Skeletal muscle tissue (tissue), 4 donors: Measurements from ENCODE around the gene STAT1. TPM values are rescaled to one million over a fixed set of nuclear protein-coding genes. Genes with fewer than 3 reads are reported as not detected.
"Not testable (repeated sequence)": the region's sequence is repeated elsewhere in the genome, so short reads cannot be mapped to it uniquely, and the experiment has no call there.

Experiments used
- H3K27ac ChIP-seq: one replicate; pipeline ENCODE4 v1.7.0; 2013; ENCODE audit warnings: mild to moderate bottlenecking, low read depth, low read length, inconsistent platforms
- H3K27me3 ChIP-seq, 3 donors: one replicate each; pipeline ENCODE4 v1.7.0; 2013; ENCODE audit warnings: low read length in 3 of 3; ENCODE audit not compliant: control insufficient read depth in 3 of 3, insufficient read depth in 3 of 3
- H3K36me3 ChIP-seq, 3 donors: one replicate each; pipeline ENCODE4 v1.7.0; 2013; ENCODE audit warnings: low read length in 3 of 3; ENCODE audit not compliant: control insufficient read depth in 3 of 3, insufficient read depth in 3 of 3
- H3K4me1 ChIP-seq, 3 donors: one replicate each; pipeline ENCODE4 v1.7.0; 2013; ENCODE audit warnings: low read length in 3 of 3, mild to moderate bottlenecking in 3 of 3; ENCODE audit not compliant: control insufficient read depth in 3 of 3, insufficient read depth in 3 of 3
- H3K4me3 ChIP-seq, 3 donors: one replicate each; pipeline ENCODE4 v1.7.0; 2013; ENCODE audit warnings: low read length in 3 of 3
- H3K9ac ChIP-seq, 3 donors: one replicate each; pipeline ENCODE4 v1.7.0; 2013; ENCODE audit warnings: low read length in 3 of 3, mild to moderate bottlenecking in 3 of 3, moderate library complexity in 2 of 3, low read depth in 1 of 3
- H3K9me3 ChIP-seq, 3 donors: one replicate each; pipeline ENCODE4 v1.7.0; 2013; ENCODE audit warnings: low read length in 3 of 3; ENCODE audit not compliant: control insufficient read depth in 3 of 3
- total RNA-seq: library from RNA; depleted of rRNA; stranded (reverse); fragments of >200 nt; gene quantifications from one replicate; pipeline ENCODE4 v1.2.3, GENCODE V29; 2014
- donor health status: Osteomylitis.

Gene STAT1
- total RNA-seq, 1 donor from 2014 or later, result 30.3 TPM

DNA sequence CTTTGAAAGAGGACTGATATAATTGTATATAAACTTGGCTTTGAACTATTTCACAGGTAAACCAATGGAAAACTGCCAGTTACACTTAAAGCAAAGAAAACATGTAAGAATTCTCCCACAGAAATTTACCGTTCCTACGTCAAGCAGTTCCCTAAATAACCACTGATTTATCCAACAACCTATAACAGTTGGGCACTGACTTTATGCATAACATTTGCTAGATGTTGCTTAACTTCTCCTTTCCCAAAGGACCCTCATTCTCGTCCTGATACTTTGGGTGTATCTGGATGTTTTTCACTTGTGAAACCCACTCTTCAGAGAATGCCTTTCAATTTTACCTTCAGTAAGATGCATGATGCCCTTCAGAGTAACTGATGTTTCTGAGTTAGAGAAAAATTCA lies 43.8 kb downstream of the STAT1 start:
- Histone ChIP-seq H3K27ac (no peak overlapping the region), H3K36me3 (peaks cover 55 to 78% (median 60%) of the 10 kb centered on the region in 3 donors), H3K4me1 (peaks cover 0 to 4% (median 2%) of the 10 kb centered on the region in 3 donors), H3K9me3 (no peaks in the 10 kb centered on the region), H3K27me3 (no peaks in the 10 kb centered on the region), H3K9ac (no peak overlapping the region), H3K4me3 (no peak overlapping the region)

DNA sequence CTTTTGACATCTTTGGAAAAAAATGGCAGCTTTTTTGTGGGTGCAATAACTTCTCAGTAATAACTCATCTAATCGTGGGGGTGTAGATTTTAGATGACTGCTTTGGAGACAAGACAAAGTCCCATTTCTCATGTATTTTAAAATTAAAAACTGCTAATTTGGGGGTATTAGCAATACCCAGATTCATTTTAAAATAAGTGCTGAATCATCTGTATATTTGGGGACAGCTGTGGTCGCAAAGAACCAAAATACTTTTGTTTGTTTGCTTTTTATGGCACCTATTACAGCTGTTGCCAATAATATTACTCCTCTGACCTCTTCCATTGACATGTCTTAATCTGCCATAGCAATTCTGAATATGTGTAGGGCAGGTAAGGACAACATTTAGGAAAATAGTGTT lies 45.4 kb downstream of the STAT1 start:
- no peak overlapping the region for H3K4me3 ChIP-seq
- H3K27me3 ChIP-seq, result no peaks in the 10 kb centered on the region
- H3K4me1 ChIP-seq, result peaks cover 0 to 4% (median 2%) of the 10 kb centered on the region in 3 donors
- H3K9ac ChIP-seq, result no peak overlapping the region
- H3K9me3 ChIP-seq, result no peaks in the 10 kb centered on the region
- no peak overlapping the region for H3K27ac ChIP-seq
- H3K36me3 ChIP-seq, result peaks cover 45 to 68% (median 57%) of the 10 kb centered on the region in 3 donors

DNA sequence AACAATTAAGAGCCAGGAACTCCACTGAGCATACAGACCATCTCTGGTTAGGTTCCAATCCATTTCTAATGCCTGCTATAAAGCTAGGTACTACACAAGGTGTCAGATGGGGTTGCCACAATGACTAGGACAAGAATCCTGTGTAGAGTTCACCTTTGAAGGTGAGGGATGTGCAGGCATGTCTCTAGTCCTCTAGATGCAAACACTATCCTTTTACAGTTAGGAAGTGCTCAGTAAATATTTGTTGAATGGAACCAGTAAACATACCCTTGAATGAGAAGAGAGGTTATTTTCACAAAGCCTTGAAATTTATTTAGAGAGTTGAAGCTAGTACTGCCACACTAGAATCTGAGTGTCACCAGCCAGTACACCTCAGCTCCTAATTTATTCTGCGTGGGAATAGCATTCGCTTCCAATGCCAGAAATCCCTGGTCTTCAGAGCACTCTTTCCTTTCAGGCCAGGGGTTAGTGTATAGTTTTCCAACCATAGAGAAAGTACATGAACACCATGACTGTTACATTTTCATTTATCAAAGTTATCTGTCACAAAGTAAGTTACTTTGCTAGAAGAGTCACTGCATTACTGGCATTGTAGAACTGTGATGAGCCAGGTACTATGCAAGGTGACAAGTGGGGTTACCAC lies 48.3 kb downstream of the STAT1 start:
- no peak overlapping the region for H3K9ac ChIP-seq
- H3K36me3 ChIP-seq, result peaks cover 25 to 47% (median 44%) of the 10 kb centered on the region in 3 donors
- no peaks in the 10 kb centered on the region for H3K9me3 ChIP-seq
- H3K27ac ChIP-seq, result no peak overlapping the region
- no peaks in the 10 kb centered on the region for H3K4me1 ChIP-seq
- H3K27me3 ChIP-seq, result no peaks in the 10 kb centered on the region
- no peak overlapping the region for H3K4me3 ChIP-seq

DNA sequence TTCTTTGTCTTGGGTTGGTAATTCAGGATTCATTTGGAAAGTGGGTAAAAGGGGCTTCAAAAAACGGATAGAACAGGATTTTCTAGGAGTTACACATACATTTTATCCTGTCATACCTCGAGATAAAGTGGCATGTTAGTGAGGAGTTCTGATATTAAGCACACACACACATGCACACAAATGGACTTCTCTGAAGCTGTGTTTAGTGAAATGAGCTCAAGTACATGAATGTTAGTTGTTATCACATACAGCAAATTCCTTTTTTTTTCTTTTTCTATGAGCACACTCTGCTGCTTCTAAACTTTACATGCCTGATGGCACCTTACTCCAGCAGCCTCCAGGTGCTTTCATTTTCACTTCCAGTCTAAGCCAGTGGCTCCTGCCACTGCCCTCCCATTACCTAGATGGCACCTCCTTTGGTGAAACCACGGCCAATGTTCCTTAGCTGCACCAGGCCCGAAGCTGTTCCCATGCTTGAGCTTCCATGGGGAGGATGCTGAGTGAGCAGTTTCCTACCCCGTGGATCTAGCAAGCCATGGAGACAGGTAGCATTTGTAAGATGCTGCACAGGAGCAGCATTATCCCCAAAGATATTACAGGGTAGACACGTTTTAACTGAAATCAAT lies 49.7 kb downstream of the STAT1 start:
- no peak overlapping the region for H3K27ac ChIP-seq
- H3K27me3 ChIP-seq, result no peaks in the 10 kb centered on the region
- no peak overlapping the region for H3K9ac ChIP-seq
- H3K4me1 ChIP-seq, result no peaks in the 10 kb centered on the region
- H3K36me3 ChIP-seq, result peaks cover 15 to 35% (median 30%) of the 10 kb centered on the region in 3 donors
- H3K9me3 ChIP-seq, result no peaks in the 10 kb centered on the region
- no peak overlapping the region for H3K4me3 ChIP-seq

DNA sequence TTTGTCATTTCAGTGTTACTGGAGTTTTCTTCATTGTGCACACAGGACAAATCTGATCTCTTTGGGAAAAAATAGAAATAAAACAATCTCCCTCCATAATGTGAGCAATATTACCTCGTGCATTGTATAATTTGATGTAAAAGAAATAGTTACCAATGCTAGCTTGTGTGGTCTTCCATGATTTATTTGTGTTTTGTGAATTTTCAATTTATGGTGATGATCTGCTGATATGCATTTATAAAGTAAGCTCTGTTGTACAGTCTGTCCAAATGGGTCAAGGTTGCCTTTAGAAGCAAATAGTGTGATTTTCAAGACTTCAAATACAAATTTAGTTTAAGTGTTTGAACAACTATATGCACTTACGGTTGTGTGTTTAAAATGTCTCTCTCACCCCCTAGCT lies 50.9 kb downstream of the STAT1 start:
- Histone ChIP-seq H3K9ac (no peak overlapping the region), H3K4me3 (no peak overlapping the region), H3K9me3 (no peaks in the 10 kb centered on the region), H3K4me1 (no peaks in the 10 kb centered on the region), H3K27me3 (no peaks in the 10 kb centered on the region), H3K27ac (no peak overlapping the region), H3K36me3 (peaks cover 14 to 30% (median 25%) of the 10 kb centered on the region in 3 donors)

DNA sequence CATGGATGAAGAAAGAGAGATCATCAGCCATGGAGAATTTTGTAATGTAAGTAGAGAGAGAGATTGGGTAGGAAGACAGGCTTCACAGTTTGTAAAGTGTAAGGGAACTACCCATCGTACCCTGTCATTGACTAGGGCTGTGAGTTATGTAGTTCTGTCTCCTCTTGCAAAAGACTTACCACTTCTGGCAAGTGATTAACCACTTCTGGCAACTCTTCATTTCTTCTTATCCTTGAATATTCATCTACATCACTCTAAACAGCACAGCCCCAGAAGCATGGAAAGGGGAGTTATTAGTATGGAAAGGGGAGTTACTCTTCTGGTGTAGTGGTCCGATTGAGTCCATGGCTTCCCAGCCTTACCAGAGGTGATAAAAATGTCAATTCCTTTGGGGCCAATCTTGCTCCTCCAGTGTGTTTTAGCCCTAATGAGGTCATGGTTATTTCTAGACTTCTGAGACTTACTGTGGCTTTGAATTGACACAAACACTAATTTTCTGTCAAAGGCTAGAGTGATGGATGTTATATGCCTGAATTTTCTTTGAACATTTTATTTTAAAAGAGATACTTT lies 52.0 kb downstream of the STAT1 start:
- H3K36me3 ChIP-seq, result peaks cover 14 to 28% (median 19%) of the 10 kb centered on the region in 3 donors
- no peak overlapping the region for H3K27ac ChIP-seq
- no peaks in the 10 kb centered on the region for H3K4me1 ChIP-seq
- H3K27me3 ChIP-seq, result no peaks in the 10 kb centered on the region
- H3K4me3 ChIP-seq, result no peak overlapping the region
- H3K9me3 ChIP-seq, result no peaks in the 10 kb centered on the region
- H3K9ac ChIP-seq, result no peak overlapping the region

DNA sequence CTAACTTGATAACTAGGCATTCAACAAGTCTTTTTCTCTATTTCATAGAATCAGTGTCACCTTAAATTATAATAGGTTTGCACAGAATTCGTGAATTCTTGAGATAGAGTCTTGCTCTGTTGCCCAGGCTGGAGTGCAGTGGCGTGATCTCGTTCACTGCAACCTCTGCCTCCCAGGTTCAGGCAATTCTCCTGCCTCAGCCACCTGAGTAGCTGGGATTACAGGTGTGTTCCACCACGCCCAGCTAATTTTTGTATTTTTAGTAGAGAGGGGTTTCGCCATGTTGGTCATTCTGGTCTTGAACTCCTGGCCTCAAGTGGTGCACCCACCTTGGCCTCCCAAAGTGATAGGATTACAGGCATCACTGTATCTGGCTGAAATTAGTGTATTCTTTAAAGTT lies 52.9 kb downstream of the STAT1 start:
- H3K27ac ChIP-seq, H3K27me3 ChIP-seq, H3K4me1 ChIP-seq, H3K9me3 ChIP-seq, H3K9ac ChIP-seq, H3K4me3 ChIP-seq: not testable (repeated sequence)
- peaks cover 9 to 26% (median 18%) of the 10 kb centered on the region in 3 donors for H3K36me3 ChIP-seq

DNA sequence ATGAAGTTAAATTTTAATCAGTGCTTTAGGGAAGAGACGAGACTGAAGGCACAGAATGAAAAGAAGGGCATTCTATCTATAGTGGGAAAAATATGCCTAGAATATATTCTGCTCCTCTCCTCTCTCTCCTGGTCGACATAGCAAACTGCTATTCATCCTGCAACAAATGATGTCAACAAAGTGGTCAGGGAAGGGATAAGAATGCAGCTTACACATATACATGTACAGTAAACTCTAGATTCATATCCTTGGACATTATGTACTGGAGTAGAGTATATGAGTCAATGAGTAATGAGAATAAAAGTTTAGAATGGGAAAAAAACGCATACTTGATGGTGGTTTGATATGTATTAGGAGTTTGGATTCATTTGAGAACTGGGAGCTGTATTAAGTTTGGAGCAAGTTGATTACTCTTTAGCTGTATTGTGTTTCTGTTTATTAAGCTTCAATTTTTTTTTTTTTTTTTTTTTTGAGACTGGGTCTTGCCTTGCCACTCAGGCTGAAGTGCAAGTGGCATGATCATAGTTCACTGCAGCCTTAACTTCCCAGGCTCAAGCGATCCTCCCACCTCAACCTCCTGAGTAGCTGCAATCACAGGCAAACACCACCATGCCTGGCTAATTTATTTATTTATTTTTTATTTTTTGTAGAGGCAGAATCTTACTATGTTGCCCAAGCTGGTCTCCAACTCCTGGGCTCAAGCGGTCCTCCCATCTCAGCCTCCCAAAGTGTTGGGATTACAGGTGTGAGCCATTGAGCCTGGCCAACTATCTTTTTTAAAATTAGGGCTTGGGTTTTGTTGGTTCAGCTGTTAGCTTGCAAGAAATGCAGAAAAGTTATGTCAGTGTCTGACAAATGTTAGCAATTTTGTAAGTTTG lies 53.8 kb downstream of the STAT1 start:
- no peak overlapping the region for H3K4me3 ChIP-seq
- H3K9me3 ChIP-seq, result no peaks in the 10 kb centered on the region
- H3K4me1 ChIP-seq, result no peaks in the 10 kb centered on the region
- H3K36me3 ChIP-seq, result peaks cover 5 to 22% (median 11%) of the 10 kb centered on the region in 3 donors
- H3K9ac ChIP-seq, result no peak overlapping the region
- no peaks in the 10 kb centered on the region for H3K27me3 ChIP-seq
- no peak overlapping the region for H3K27ac ChIP-seq

DNA sequence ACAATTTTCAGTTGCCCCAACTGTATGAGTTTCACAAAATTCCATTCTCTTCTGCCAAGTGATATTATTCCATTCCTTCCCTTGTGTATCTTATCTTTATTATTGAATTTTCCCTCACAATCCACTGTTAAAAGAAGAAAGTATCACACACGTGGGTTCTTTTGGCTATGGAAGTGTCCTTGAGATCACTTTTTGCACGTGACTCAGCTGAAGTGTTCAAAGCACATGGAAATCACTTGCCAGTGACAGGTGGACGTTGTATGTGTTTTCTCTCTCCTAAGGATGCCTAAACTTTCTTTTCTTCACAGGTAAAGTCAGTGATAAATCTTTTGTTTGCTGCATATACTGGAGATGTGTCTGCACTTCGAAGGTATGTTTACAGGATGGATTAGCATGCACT lies 60.7 kb downstream of the STAT1 start:
- Histone ChIP-seq H3K36me3 (no peaks in the 10 kb centered on the region), H3K27ac (no peak overlapping the region), H3K9ac (no peak overlapping the region), H3K4me1 (peaks cover 0 to 5% (median 2%) of the 10 kb centered on the region in 3 donors), H3K27me3 (no peaks in the 10 kb centered on the region), H3K4me3 (no peak overlapping the region), H3K9me3 (no peaks in the 10 kb centered on the region)
